Neural cell (in vitro differentiated cells): ENCODE results near the gene FYB1. TPM values are rescaled to one million over a fixed set of nuclear protein-coding genes. Genes with fewer than 3 reads are reported as not detected.

Experiments
- H2AFZ ChIP-seq: fragments of 200-600, 300-800 bp; sonication (generic), shearing (Covaris generic); 2 replicates; pipeline ENCODE4 v1.6.0; 2014; ENCODE audit warnings: low read depth, mild to moderate bottlenecking, antibody characterized with exemption, low read length, moderate library complexity
- H3F3A ChIP-seq: fragments of 200-600 bp; shearing (Covaris generic); 2 replicates; pipeline ENCODE4 v1.6.1; 2016; ENCODE audit warnings: mild to moderate bottlenecking, moderate library complexity, mixed read lengths, antibody characterized with exemption, low read length; ENCODE audit not compliant: insufficient read depth, poor library complexity, severe bottlenecking
- H3K27ac ChIP-seq: fragments of 200-600, 300-800 bp; sonication (generic), shearing (Covaris generic); 2 replicates; pipeline ENCODE4 v1.5.1; 2014; ENCODE audit warnings: mild to moderate bottlenecking, low read length, moderate library complexity
- H3K27me3 ChIP-seq: fragments of 300-800, 200-600 bp; sonication (generic), shearing (Covaris generic); 2 replicates; pipeline ENCODE4 v1.6.0; 2014; ENCODE audit warnings: mild to moderate bottlenecking, low read depth, low read length, moderate library complexity; ENCODE audit not compliant: insufficient read depth
- H3K36me3 ChIP-seq: fragments of 300-800, 200-600 bp; sonication (generic), shearing (Covaris generic); 2 replicates; pipeline ENCODE4 v1.5.1; 2014; ENCODE audit warnings: mild to moderate bottlenecking, antibody characterized with exemption, low read length, moderate library complexity; ENCODE audit not compliant: insufficient read depth
- H3K4me2 ChIP-seq: fragments of 300-800, 200-600 bp; sonication (generic), shearing (Covaris generic); 2 replicates; pipeline ENCODE4 v1.6.0; 2014; ENCODE audit warnings: mild to moderate bottlenecking, low read length
- H3K4me3 ChIP-seq: fragments of 300-800, 200-600 bp; sonication (generic), shearing (Covaris generic); 2 replicates; pipeline ENCODE4 v1.5.1; 2014; ENCODE audit warnings: mild to moderate bottlenecking, low read length, moderate library complexity
- H3K79me2 ChIP-seq: fragments of 200-600 bp; shearing (Covaris generic); replicated peaks from 2 replicates; pipeline ENCODE4 v1.6.0; 2014; ENCODE audit warnings: mild to moderate bottlenecking, low read length, moderate library complexity; ENCODE audit not compliant: insufficient read depth
- H3K9ac ChIP-seq: fragments of 300-800, 200-600 bp; sonication (generic), shearing (Covaris generic); 2 replicates; pipeline ENCODE4 v1.6.1; 2016; ENCODE audit warnings: mild to moderate bottlenecking, low read length, mixed read lengths
- H3K9me2 ChIP-seq: fragments of 200-600 bp; shearing (Covaris generic); 2 replicates; pipeline ENCODE4 v1.6.1; 2016; ENCODE audit warnings: mild to moderate bottlenecking, low read length, mixed read lengths; ENCODE audit not compliant: insufficient read depth
- H3K9me3 ChIP-seq: fragments of 200-600, 300-800 bp; sonication (generic), shearing (Covaris generic); 2 replicates; pipeline ENCODE4 v1.6.1; 2016; ENCODE audit warnings: mild to moderate bottlenecking, mixed run types, low read length, moderate library complexity, mixed read lengths
- H4K20me1 ChIP-seq: fragments of 200-600 bp; shearing (Covaris generic); 2 replicates; pipeline ENCODE4 v1.6.1; 2016; ENCODE audit warnings: mild to moderate bottlenecking, mixed run types; ENCODE audit not compliant: insufficient read depth
- CTCF ChIP-seq: fragments of 450-650 bp; IDR thresholded peaks from 2 replicates; pipeline ENCODE4 v1.5.1; 2014; ENCODE audit warnings: antibody characterized with exemption, mild to moderate bottlenecking, moderate library complexity; ENCODE audit not compliant: poor library complexity, severe bottlenecking
- EP300 ChIP-seq: fragments of 450-650 bp; conservative IDR thresholded peaks from 2 replicates; pipeline ENCODE4 v1.6.1; 2014; ENCODE audit warnings: antibody characterized with exemption, mild to moderate bottlenecking, moderate library complexity; ENCODE audit not compliant: poor library complexity, severe bottlenecking
- EZH2 ChIP-seq: fragments of 200-600, 300-800 bp; shearing (Covaris generic), sonication (generic); IDR thresholded peaks from 2 replicates; pipeline ENCODE4 v1.6.1; 2014; ENCODE audit warnings: antibody characterized with exemption, low read length, borderline replicate concordance, mild to moderate bottlenecking; ENCODE audit not compliant: insufficient read depth, poor library complexity, severe bottlenecking
- MXI1 ChIP-seq: fragments of 450-650 bp; conservative IDR thresholded peaks from 2 replicates; pipeline ENCODE4 v1.6.1; 2014; ENCODE audit warnings: antibody characterized with exemption, mild to moderate bottlenecking; ENCODE audit not compliant: poor library complexity, severe bottlenecking
- POLR2AphosphoS5 ChIP-seq: IDR thresholded peaks from 2 replicates; pipeline ENCODE4 v1.6.1; 2012
- RAD21 ChIP-seq: fragments of 450-650 bp; conservative IDR thresholded peaks from 2 replicates; pipeline ENCODE4 v1.6.1; 2014; ENCODE audit warnings: antibody characterized with exemption, mild to moderate bottlenecking, moderate library complexity
- REST ChIP-seq: IDR thresholded peaks from 2 replicates; pipeline ENCODE4 v1.6.1; 2012; ENCODE audit warnings: borderline replicate concordance
- SMC3 ChIP-seq: fragments of 450-650 bp; conservative IDR thresholded peaks from 2 replicates; pipeline ENCODE4 v1.6.1; 2014; ENCODE audit warnings: antibody characterized with exemption, mild to moderate bottlenecking, moderate library complexity; ENCODE audit not compliant: poor library complexity
- TAF1 ChIP-seq: IDR thresholded peaks from 2 replicates; pipeline ENCODE4 v1.6.1; 2012; ENCODE audit warnings: low read depth
- polyA plus RNA-seq: library from polyadenylated mRNA; depleted of rRNA; stranded (reverse); fragments of >200 nt; gene quantifications from 2 replicates; pipeline ENCODE4 v1.2.3, GENCODE V29; 2014

The FYB1 gene
- polyA plus RNA-seq, 1 donor from 2014 or later: not detected

- no peaks in the 10 kb centered on the region for H3K9me2 ChIP-seq
- H4K20me1 ChIP-seq: no peaks in the 10 kb centered on the region
- H2AFZ ChIP-seq: no peak overlapping the region
- no peaks in the 10 kb centered on the region for H3K9me3 ChIP-seq
- TF ChIP-seq REST: no peak
- no peak for TF ChIP-seq CTCF
- no peak for TF ChIP-seq SMC3
- no peak for TF ChIP-seq EP300
- TF ChIP-seq POLR2AphosphoS5: no peak
- no peak for TF ChIP-seq TAF1
- H3F3A ChIP-seq: no peaks in the 10 kb centered on the region
- H3K79me2 ChIP-seq: peaks cover 30% of the 10 kb centered on the region
- no peaks in the 10 kb centered on the region for H3K27me3 ChIP-seq
- no peaks in the 10 kb centered on the region for H3K36me3 ChIP-seq
- no peak overlapping the region for H3K4me2 ChIP-seq
- no peak overlapping the region for H3K27ac ChIP-seq
- no peak overlapping the region for H3K9ac ChIP-seq
- no peak overlapping the region for H3K4me3 ChIP-seq
Measured at GRCh38 chr5:39057734-39058133, 161.6 kb downstream of the FYB1 start.

- H3K36me3 ChIP-seq: no peaks in the 10 kb centered on the region
- no peaks in the 10 kb centered on the region for H4K20me1 ChIP-seq
- no peak overlapping the region for H3K4me3 ChIP-seq
- H3K9ac ChIP-seq: no peak overlapping the region
- H2AFZ ChIP-seq: no peak overlapping the region
- H3F3A ChIP-seq: no peaks in the 10 kb centered on the region
- no peak overlapping the region for H3K4me2 ChIP-seq
- H3K9me2 ChIP-seq: no peaks in the 10 kb centered on the region
- TF ChIP-seq RAD21: no peak
- TF ChIP-seq TAF1: no peak
- no peak for TF ChIP-seq CTCF
- TF ChIP-seq SMC3: no peak
- TF ChIP-seq EZH2: no peak
- TF ChIP-seq POLR2AphosphoS5: no peak
- no peak for TF ChIP-seq EP300
- TF ChIP-seq MXI1: no peak
- no peak for TF ChIP-seq REST
- no peak overlapping the region for H3K27ac ChIP-seq
- no peaks in the 10 kb centered on the region for H3K9me3 ChIP-seq
- H3K27me3 ChIP-seq: no peaks in the 10 kb centered on the region
- H3K79me2 ChIP-seq: peaks cover 22% of the 10 kb centered on the region
Measured at GRCh38 chr5:39055768-39056398, 163.5 kb downstream of the FYB1 start.
